ENCODE data around the gene SLC5A9. TPM values are rescaled to one million over a fixed set of nuclear protein-coding genes. Genes with fewer than 3 reads are reported as not detected.

SLC5A9 gene
- polyA plus RNA-seq, 1 donor (not counting 4 experiments of a cell fraction or from before 2014, with no cell fraction given): not detected

DNA sequence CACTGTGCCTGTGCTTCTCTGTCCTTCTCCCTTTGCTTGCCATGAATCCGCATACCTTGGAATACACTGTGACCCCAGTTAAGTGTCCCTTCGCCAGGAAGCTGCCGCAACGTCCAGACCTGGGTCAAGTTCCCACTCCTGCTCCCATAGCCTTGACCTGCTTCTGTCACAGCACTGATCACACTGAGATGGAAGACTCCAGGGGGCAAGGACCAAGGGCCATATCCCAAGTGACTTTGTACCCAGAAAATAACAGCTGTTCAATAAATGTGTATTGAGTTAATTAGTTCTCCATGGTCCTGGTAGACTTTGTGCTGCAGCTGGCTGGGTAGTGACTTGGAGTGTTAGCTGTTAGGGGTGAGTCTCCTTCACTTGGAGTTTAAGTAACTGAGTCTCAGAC lies 25.8 kb downstream of the SLC5A9 start:
- Histone ChIP-seq H4K20me1 (ENCODE audit: control insufficient read depth, extremely low read depth, insufficient read depth, low read length) (no peaks in the 10 kb centered on the region), H3K4me3 (ENCODE audit: control insufficient read depth in 2 of 3, extremely low read depth in 1 of 3, insufficient read depth in 2 of 3, low read depth in 1 of 3, low read length in 3 of 3) (no peak overlapping the region), H3K36me3 (ENCODE audit: control insufficient read depth in 2 of 2, extremely low read depth in 1 of 2, insufficient read depth in 2 of 2, low read length in 2 of 2) (no peaks in the 10 kb centered on the region), H3K79me2 (ENCODE audit: control insufficient read depth, insufficient read depth, low read length) (no peaks in the 10 kb centered on the region), H3K4me1 (ENCODE audit: control insufficient read depth, extremely low read depth, insufficient read depth, low read length) (no peaks in the 10 kb centered on the region), H3K9me1 (ENCODE audit: control insufficient read depth, extremely low read depth, insufficient read depth, low read length) (no peaks in the 10 kb centered on the region), H3K27me3 (ENCODE audit: control insufficient read depth, extremely low read depth, insufficient read depth, low read length) (no peaks in the 10 kb centered on the region), H3K9ac (ENCODE audit: control insufficient read depth, extremely low read depth, insufficient read depth, low read length) (no peak overlapping the region), H3K27ac (ENCODE audit: control insufficient read depth, insufficient read depth, low read length) (no peak overlapping the region), H3K9me3 (ENCODE audit: control insufficient read depth, low read depth, low read length) (no peaks in the 10 kb centered on the region), H2AFZ (ENCODE audit: control insufficient read depth, low read length) (no peak overlapping the region), H3K4me2 (ENCODE audit: control insufficient read depth, extremely low read depth, insufficient read depth, low read depth, low read length) (no peak overlapping the region)
- no peak for TF ChIP-seq EZH2 (IDR thresholded peaks at IDR 0.05; ENCODE audit: low read length)
- TF ChIP-seq, protein P1, sequence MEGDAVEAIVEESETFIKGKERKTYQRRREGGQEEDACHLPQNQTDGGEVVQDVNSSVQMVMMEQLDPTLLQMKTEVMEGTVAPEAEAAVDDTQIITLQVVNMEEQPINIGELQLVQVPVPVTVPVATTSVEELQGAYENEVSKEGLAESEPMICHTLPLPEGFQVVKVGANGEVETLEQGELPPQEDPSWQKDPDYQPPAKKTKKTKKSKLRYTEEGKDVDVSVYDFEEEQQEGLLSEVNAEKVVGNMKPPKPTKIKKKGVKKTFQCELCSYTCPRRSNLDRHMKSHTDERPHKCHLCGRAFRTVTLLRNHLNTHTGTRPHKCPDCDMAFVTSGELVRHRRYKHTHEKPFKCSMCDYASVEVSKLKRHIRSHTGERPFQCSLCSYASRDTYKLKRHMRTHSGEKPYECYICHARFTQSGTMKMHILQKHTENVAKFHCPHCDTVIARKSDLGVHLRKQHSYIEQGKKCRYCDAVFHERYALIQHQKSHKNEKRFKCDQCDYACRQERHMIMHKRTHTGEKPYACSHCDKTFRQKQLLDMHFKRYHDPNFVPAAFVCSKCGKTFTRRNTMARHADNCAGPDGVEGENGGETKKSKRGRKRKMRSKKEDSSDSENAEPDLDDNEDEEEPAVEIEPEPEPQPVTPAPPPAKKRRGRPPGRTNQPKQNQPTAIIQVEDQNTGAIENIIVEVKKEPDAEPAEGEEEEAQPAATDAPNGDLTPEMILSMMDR (optimal IDR thresholded peaks at IDR 0.05 in 1 of 3, IDR thresholded peaks at IDR 0.05 in 1 of 3, conservative IDR thresholded peaks at IDR 0.05 in 1 of 3; ENCODE audit: extremely low read depth in 1 of 3, insufficient read depth in 2 of 3, low read length in 3 of 3): no peak
- dilution Hi-C loops (cut with MboI; ENCODE audit: extremely low pct_ligation_motif_present, low sequenced_read_pairs): no loop called here
- DNase-seq (ENCODE audit: low read depth, low spot score) (no peak), FAIRE-seq (no peak)

DNA sequence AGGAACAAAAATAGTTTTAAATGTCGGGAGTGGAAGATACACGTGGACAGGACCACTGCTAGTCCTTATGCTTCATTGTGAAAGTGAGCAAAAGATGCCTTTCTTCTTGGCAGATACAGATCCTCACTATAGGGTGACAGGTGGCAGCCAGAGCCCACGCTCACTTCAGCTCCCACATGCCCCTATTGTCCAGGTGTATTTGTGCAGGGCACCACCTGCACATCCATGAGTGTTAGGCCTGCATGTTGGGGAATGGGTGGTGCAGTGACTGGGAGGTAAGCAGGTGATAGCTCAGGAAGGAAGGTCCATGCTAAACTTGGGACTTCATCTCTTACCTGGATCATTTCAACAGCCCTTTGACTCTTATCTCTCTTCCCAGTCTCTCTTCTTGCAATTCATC lies 27.4 kb downstream of the SLC5A9 start:
- no peak overlapping the region for H3K9ac ChIP-seq (ENCODE audit: control insufficient read depth, extremely low read depth, insufficient read depth, low read length)
- TF ChIP-seq EZH2 (IDR thresholded peaks at IDR 0.05; ENCODE audit: low read length): no peak
- TF ChIP-seq, protein P1 (optimal IDR thresholded peaks at IDR 0.05 in 1 of 3, IDR thresholded peaks at IDR 0.05 in 1 of 3, conservative IDR thresholded peaks at IDR 0.05 in 1 of 3; ENCODE audit: extremely low read depth in 1 of 3, insufficient read depth in 2 of 3, low read length in 3 of 3): peak; percentile 23 to 32 (median 25)
- DNase-seq (ENCODE audit: low read depth, low spot score) (no peak), FAIRE-seq (no peak)
- no peaks in the 10 kb centered on the region for H3K36me3 ChIP-seq (ENCODE audit: control insufficient read depth in 2 of 2, extremely low read depth in 1 of 2, insufficient read depth in 2 of 2, low read length in 2 of 2)
- H3K9me1 ChIP-seq (ENCODE audit: control insufficient read depth, extremely low read depth, insufficient read depth, low read length): no peaks in the 10 kb centered on the region
- dilution Hi-C loops (cut with MboI; ENCODE audit: extremely low pct_ligation_motif_present, low sequenced_read_pairs): no loop called here
- no peak overlapping the region for H3K4me3 ChIP-seq (ENCODE audit: control insufficient read depth in 2 of 3, extremely low read depth in 1 of 3, insufficient read depth in 2 of 3, low read depth in 1 of 3, low read length in 3 of 3)
- H3K4me1 ChIP-seq (ENCODE audit: control insufficient read depth, extremely low read depth, insufficient read depth, low read length): no peaks in the 10 kb centered on the region
- H2AFZ ChIP-seq (ENCODE audit: control insufficient read depth, low read length): no peak overlapping the region
- H3K79me2 ChIP-seq (ENCODE audit: control insufficient read depth, insufficient read depth, low read length): no peaks in the 10 kb centered on the region
- no peak overlapping the region for H3K4me2 ChIP-seq (ENCODE audit: control insufficient read depth, extremely low read depth, insufficient read depth, low read depth, low read length)
- no peaks in the 10 kb centered on the region for H4K20me1 ChIP-seq (ENCODE audit: control insufficient read depth, extremely low read depth, insufficient read depth, low read length)
- H3K27ac ChIP-seq (ENCODE audit: control insufficient read depth, insufficient read depth, low read length): no peak overlapping the region
- no peaks in the 10 kb centered on the region for H3K27me3 ChIP-seq (ENCODE audit: control insufficient read depth, extremely low read depth, insufficient read depth, low read length)
- H3K9me3 ChIP-seq (ENCODE audit: control insufficient read depth, low read depth, low read length): no peaks in the 10 kb centered on the region
